H1 (cell line): Measurements from ENCODE around the gene ADAD2. TPM values are rescaled to one million over a fixed set of nuclear protein-coding genes. Genes with fewer than 3 reads are reported as not detected.
A peak's percentile ranks its signal among the peaks of the same experiment; 100 is the strongest.

Experiments
- CTCF ChIA-PET: fragments of 300-600 bp; sonication (Branson Sonifier 250); formaldehyde crosslinking; loops from one replicate; lab custom pipeline; 2021; ENCODE audit not compliant: partially characterized antibody; lab: Charles Lee
- POLR2A ChIA-PET: fragments of 300-600 bp; sonication (Branson Sonifier 250); formaldehyde crosslinking; loops from one replicate; lab custom pipeline; 2021; ENCODE audit warnings: inconsistent platforms; ENCODE audit not compliant: partially characterized antibody; lab: Charles Lee
- DNase-seq, 2 experiments: peaks; one replicate each; pipeline versions ENCODE4 v3.0.0 to v3.0.0-alpha.2; 2010 to 2022; ENCODE audit warnings: low spot score in 2 of 2, low read depth in 1 of 2, mixed read lengths in 1 of 2
- FAIRE-seq: peaks from 2 replicates; lab custom pipeline; 2011; peaks lifted over from hg19 to GRCh38; lab: Jason Lieb, UNC
- H2AFZ ChIP-seq: 2 replicates; pipeline ENCODE4 v1.8.1; 2012; ENCODE audit warnings: low read length, inconsistent platforms
- H2AK5ac ChIP-seq: 2 replicates; pipeline ENCODE4 v1.6.1; 2013; ENCODE audit warnings: low read depth, low read length
- H2BK120ac ChIP-seq: replicated peaks from 2 replicates; pipeline ENCODE3; 2013; ENCODE audit warnings: low read depth, low read length, inconsistent platforms
- H2BK12ac ChIP-seq: 2 replicates; pipeline ENCODE4 v1.6.1; 2013; ENCODE audit warnings: low read depth, low read length
- H2BK15ac ChIP-seq: 2 replicates; pipeline ENCODE4 v1.6.1; 2013; ENCODE audit warnings: low read length
- H2BK20ac ChIP-seq: 2 replicates; pipeline ENCODE4 v1.6.1; 2013; ENCODE audit warnings: low read length
- H2BK5ac ChIP-seq: 2 replicates; pipeline ENCODE4 v1.6.1; 2013; ENCODE audit warnings: low read depth, low read length
- H3K14ac ChIP-seq: 2 replicates; pipeline ENCODE4 v1.6.1; 2013; ENCODE audit warnings: inconsistent platforms; ENCODE audit not compliant: insufficient read length
- H3K18ac ChIP-seq: 2 replicates; pipeline ENCODE4 v1.6.1; 2013; ENCODE audit warnings: low read length; ENCODE audit errors: extremely low read depth
- H3K23ac ChIP-seq: 2 replicates; pipeline ENCODE4 v1.6.1; 2013; ENCODE audit warnings: inconsistent platforms; ENCODE audit not compliant: insufficient read length
- H3K23me2 ChIP-seq: 2 replicates; pipeline ENCODE4 v1.6.1; 2013; ENCODE audit warnings: low read depth, low read length
- H3K27ac ChIP-seq: 2 replicates; pipeline ENCODE4 v1.6.1; 2011; ENCODE audit warnings: low read depth, low read length, inconsistent platforms
- H3K27me3 ChIP-seq, 4 experiments: replicated peaks in 1 of 4; 1 replicate in 1 of 4; 2 replicates in 3 of 4; pipeline versions ENCODE4 v1.6.1 to v1.8.1; 2011 to 2013; ENCODE audit warnings: low read length in 3 of 4, mild to moderate bottlenecking in 3 of 4, inconsistent platforms in 2 of 4, mixed read lengths in 2 of 4, moderate library complexity in 1 of 4; ENCODE audit not compliant: control insufficient read depth in 3 of 4, insufficient read depth in 3 of 4; ENCODE audit errors: extremely low read depth in 1 of 4
- H3K36me3 ChIP-seq, 4 experiments: 2 replicates each; pipeline versions ENCODE4 v1.6.1 to v1.8.1; 2011 to 2013; ENCODE audit warnings: mild to moderate bottlenecking in 4 of 4, low read length in 3 of 4, moderate library complexity in 2 of 4, control low read depth in 1 of 4, inconsistent platforms in 1 of 4; ENCODE audit not compliant: insufficient read depth in 4 of 4, control insufficient read depth in 2 of 4
- H3K4ac ChIP-seq: replicated peaks from 2 replicates; pipeline ENCODE3; 2013; ENCODE audit warnings: low read length, low read depth, mixed read lengths, inconsistent platforms; ENCODE audit not compliant: insufficient read length
- H3K4me1 ChIP-seq, 4 experiments: replicated peaks in 1 of 4; 1 replicate in 1 of 4; 2 replicates in 3 of 4; pipeline versions ENCODE4 v1.6.1 to v1.8.1; 2011 to 2013; ENCODE audit warnings: low read length in 3 of 4, inconsistent platforms in 2 of 4, mixed read lengths in 1 of 4; ENCODE audit not compliant: insufficient read depth in 4 of 4, control insufficient read depth in 3 of 4
- H3K4me2 ChIP-seq, 2 experiments: 2 replicates each; pipeline versions ENCODE4 v1.6.1 to v1.8.1; 2011 to 2013; ENCODE audit warnings: low read depth in 2 of 2, low read length in 2 of 2, control low read depth in 1 of 2, inconsistent platforms in 1 of 2, mild to moderate bottlenecking in 1 of 2; ENCODE audit not compliant: insufficient read depth in 1 of 2
- H3K4me3 ChIP-seq, 4 experiments: fragments of 200-600, 300-600 bp in 1 of 4; sonication (generic), shearing (Covaris generic), sonication (Bioruptor Twin) in 1 of 4; 2 replicates each; pipeline versions ENCODE4 v1.5.1 to v1.8.1; 2011 to 2016; ENCODE audit warnings: low read length in 4 of 4, low read depth in 3 of 4, control low read depth in 2 of 4, inconsistent platforms in 2 of 4, mild to moderate bottlenecking in 2 of 4, mixed read lengths in 1 of 4, moderate library complexity in 1 of 4; ENCODE audit not compliant: insufficient read depth in 2 of 4; ENCODE audit errors: extremely low read depth in 1 of 4
- H3K56ac ChIP-seq: replicated peaks from 2 replicates; pipeline ENCODE3; 2013; ENCODE audit warnings: low read depth, mild to moderate bottlenecking, mixed read lengths, low read length, inconsistent platforms; ENCODE audit not compliant: insufficient read length
- H3K79me1 ChIP-seq: 2 replicates; pipeline ENCODE4 v1.6.1; 2013; ENCODE audit warnings: low read depth, low read length, control low read depth
- H3K79me2 ChIP-seq, 2 experiments: 2 replicates each; pipeline versions ENCODE4 v1.6.1 to v1.8.1; 2012 to 2013; ENCODE audit warnings: low read length in 2 of 2, mild to moderate bottlenecking in 2 of 2, inconsistent platforms in 1 of 2; ENCODE audit not compliant: insufficient read depth in 2 of 2, control insufficient read depth in 1 of 2
- H3K9ac ChIP-seq, 4 experiments: replicated peaks in 1 of 4; 1 replicate in 1 of 4; 2 replicates in 3 of 4; pipeline versions ENCODE4 v1.6.1 to v1.8.1; 2011 to 2013; ENCODE audit warnings: low read depth in 3 of 4, low read length in 3 of 4, control low read depth in 2 of 4, mild to moderate bottlenecking in 2 of 4, moderate library complexity in 2 of 4, inconsistent platforms in 1 of 4; ENCODE audit errors: extremely low read depth in 1 of 4
- H3K9me3 ChIP-seq, 2 experiments: 2 replicates each; pipeline versions ENCODE4 v1.6.1 to v1.8.1; 2012 to 2013; ENCODE audit warnings: mild to moderate bottlenecking in 2 of 2, moderate library complexity in 2 of 2, control low read depth in 1 of 2, inconsistent platforms in 1 of 2, low read depth in 1 of 2, low read length in 1 of 2, mixed read lengths in 1 of 2; ENCODE audit not compliant: insufficient read depth in 2 of 2
- H4K20me1 ChIP-seq, 2 experiments: replicated peaks in 1 of 2; 2 replicates each; pipeline versions ENCODE3 to v1.8.1; 2011 to 2013; ENCODE audit warnings: inconsistent platforms in 2 of 2, low read length in 2 of 2, mild to moderate bottlenecking in 1 of 2; ENCODE audit not compliant: insufficient read depth in 2 of 2, control insufficient read depth in 1 of 2
- H4K5ac ChIP-seq: 2 replicates; pipeline ENCODE4 v1.6.1; 2013; ENCODE audit warnings: low read length, low read depth, mixed read lengths, inconsistent platforms; ENCODE audit not compliant: insufficient read length
- H4K8ac ChIP-seq: 2 replicates; pipeline ENCODE4 v1.8.0; 2013; ENCODE audit warnings: mild to moderate bottlenecking, moderate library complexity, low read length, inconsistent platforms; ENCODE audit not compliant: insufficient read depth; ENCODE audit errors: extremely low read depth
- H4K91ac ChIP-seq: replicated peaks from 2 replicates; pipeline ENCODE3; 2013; ENCODE audit warnings: low read length, mixed read lengths, inconsistent platforms; ENCODE audit not compliant: insufficient read length
- RBBP5 ChIP-seq: IDR thresholded peaks from 2 replicates; pipeline ENCODE4 v1.7.1; 2012; ENCODE audit warnings: low read depth, mild to moderate bottlenecking, inconsistent platforms, low read length, moderate library complexity, borderline replicate concordance
- RFX5 ChIP-seq: IDR thresholded peaks from 2 replicates; pipeline ENCODE4 v1.6.1; 2011; ENCODE audit warnings: low read depth, low read length, improper control_type of control experiment, borderline replicate concordance
- SIX5 ChIP-seq: IDR thresholded peaks from 2 replicates; pipeline ENCODE4 v1.6.1; 2011; ENCODE audit warnings: mild to moderate bottlenecking, low read depth, low read length
- WGBS, 2 experiments: shearing (Covaris generic) in 1 of 2; methylation state at CpG; one replicate each; pipeline versions ENCODE4 v1.1.6 to v1.1.7; 2013 to 2015; ENCODE audit warnings: low lambda C conversion rate in 2 of 2, mixed read lengths in 2 of 2, inconsistent platforms in 1 of 2, low coverage in 1 of 2, missing lambda C conversion rate in 1 of 2; ENCODE audit not compliant: insufficient replicate concordance in 2 of 2, insufficient coverage in 1 of 2, insufficient read length in 1 of 2; ENCODE audit errors: extremely low coverage in 1 of 2, missing lambda C conversion rate in 1 of 2; 5-methylcytosine and 5-hydroxymethylcytosine counted together
- polyA plus RNA-seq, 7 experiments: library from polyadenylated mRNA; depleted of rRNA in 3 of 7; stranded (reverse) in 5 of 7; unstranded in 2 of 7; fragments of >200 nt in 5 of 7; fragments of 200-250 nt in 2 of 7; gene quantifications; 1 replicate in 5 of 7; 2 replicates in 1 of 7; 4 replicates in 1 of 7; pipeline versions ENCODE4 v1.2.1 to v1.2.3, GENCODE V29; 2011 to 2013; ENCODE audit warnings: missing spikeins in 2 of 7, mixed read lengths in 2 of 7
- total RNA-seq: library from RNA; stranded (reverse); fragmentation: NEBNext Ultra II Directional; extraction: Animal tissue kit (Norgen Biotek cat#: 25700); gene quantifications from 2 replicates; pipeline ENCODE4 v1.2.1, GENCODE V29; 2021

ADAD2 gene
- total and polyA plus RNA-seq, 2 of the 8 experiments (the other 6 are each of a cell fraction or from before 2014, with no cell fraction given), result 1.2 to 1.3 TPM

GRCh38 chr16:84218176-84218823 is 27.3 kb downstream of the ADAD2 start:
- no peak overlapping the region for H4K8ac ChIP-seq
- no peaks in the 10 kb centered on the region for H3K36me3 ChIP-seq
- H3K4me3 ChIP-seq, result no peak overlapping the region
- H2BK15ac ChIP-seq, result no peak overlapping the region
- no peak overlapping the region for H3K9ac ChIP-seq
- DNase-seq (no peak), FAIRE-seq (no peak)
- no peak overlapping the region for H2BK12ac ChIP-seq
- H2AFZ ChIP-seq, result no peak overlapping the region
- no peak overlapping the region for H3K4me2 ChIP-seq
- H3K4me1 ChIP-seq, result peaks cover 0 to 3% (median 1%) of the 10 kb centered on the region in 4 experiments; a peak in 3 of 7 replicates
- no peak overlapping the region for H3K27ac ChIP-seq
- POLR2A ChIA-PET, result interaction anchor here (0.9 to 1.1 kb wide), 2 partner anchors 24 to 196 kb away, joined by 3 read pairs; no protein-coding TSS in a partner anchor
- H3K4ac ChIP-seq, result no peak overlapping the region
- H2BK5ac ChIP-seq, result no peak overlapping the region
- H4K5ac ChIP-seq, result no peak overlapping the region
- no peak overlapping the region for H3K14ac ChIP-seq
- H2AK5ac ChIP-seq, result no peak overlapping the region
- TF ChIP-seq RFX5, result peak; percentile 59; the same call in 1 of the 2 replicates
- no peak for TF ChIP-seq SIX5
- no peak for TF ChIP-seq RBBP5
- no peak overlapping the region for H3K18ac ChIP-seq
- H3K79me1 ChIP-seq, result no peaks in the 10 kb centered on the region
- no peaks in the 10 kb centered on the region for H3K27me3 ChIP-seq
- WGBS, 2 experiments, result 93% methylated on average over 17 of the region's 17 CpGs; no CpG with 5 or more reads in 1 of the 2 experiments
- no peaks in the 10 kb centered on the region for H3K9me3 ChIP-seq
- no peak overlapping the region for H3K56ac ChIP-seq
- H2BK20ac ChIP-seq, result no peak overlapping the region
- H2BK120ac ChIP-seq, result no peak overlapping the region
- no peaks in the 10 kb centered on the region for H3K79me2 ChIP-seq
- H3K23me2 ChIP-seq, result no peaks in the 10 kb centered on the region
- no peak overlapping the region for H4K91ac ChIP-seq
- H4K20me1 ChIP-seq, result no peaks in the 10 kb centered on the region
- H3K23ac ChIP-seq, result no peak overlapping the region
- CTCF ChIA-PET, result interaction anchor here (0.5 to 1.0 kb wide), 3 partner anchors 43 to 90 kb away, joined by 3 to 5 read pairs (median 3); no protein-coding TSS in a partner anchor
